PFSK-1 (cell line): ENCODE results near the gene NLRP11.

Experiments
- FOXP2 ChIP-seq: optimal IDR thresholded peaks from 2 replicates; pipeline ENCODE3; 2011; ENCODE audit warnings: borderline replicate concordance, control low read depth, inconsistent platforms; ENCODE audit not compliant: insufficient read depth; ENCODE audit errors: extremely low read length, extremely low read depth
- POLR2AphosphoS5 ChIP-seq: IDR thresholded peaks from 2 replicates; pipeline ENCODE4 v1.6.1; 2012; ENCODE audit warnings: low read depth, mild to moderate bottlenecking, control low read depth, low read length, moderate library complexity
- REST ChIP-seq, 2 experiments: IDR thresholded peaks; 2 replicates each; pipeline versions ENCODE4 v1.6.1 to v1.8.0; 2011 to 2012; ENCODE audit warnings: low read depth in 2 of 2, low read length in 2 of 2, control low read depth in 1 of 2, inconsistent platforms in 1 of 2, mild to moderate bottlenecking in 1 of 2, moderate library complexity in 1 of 2; ENCODE audit not compliant: insufficient read depth in 1 of 2
- SIN3A ChIP-seq: IDR thresholded peaks from 2 replicates; pipeline ENCODE4 v1.6.1; 2012; ENCODE audit warnings: mild to moderate bottlenecking, low read length, moderate library complexity, borderline replicate concordance; ENCODE audit not compliant: insufficient read depth
- TAF1 ChIP-seq: IDR thresholded peaks from 2 replicates; pipeline ENCODE4 v1.6.1; 2012; ENCODE audit warnings: low read length, control low read depth, borderline replicate concordance; ENCODE audit not compliant: insufficient read depth

NLRP11 gene

GRCh38 chr19:55802281-55802680 is 29.5 kb downstream of the NLRP11 start:
- TF ChIP-seq REST (IDR thresholded peaks at IDR 0.05; ENCODE audit: insufficient read depth in 1 of 2, low read depth in 2 of 2, low read length in 2 of 2), result no peak
- no peak for TF ChIP-seq FOXP2
- no peak for TF ChIP-seq POLR2AphosphoS5
- no peak for TF ChIP-seq SIN3A
- TF ChIP-seq TAF1, result no peak

DNA sequence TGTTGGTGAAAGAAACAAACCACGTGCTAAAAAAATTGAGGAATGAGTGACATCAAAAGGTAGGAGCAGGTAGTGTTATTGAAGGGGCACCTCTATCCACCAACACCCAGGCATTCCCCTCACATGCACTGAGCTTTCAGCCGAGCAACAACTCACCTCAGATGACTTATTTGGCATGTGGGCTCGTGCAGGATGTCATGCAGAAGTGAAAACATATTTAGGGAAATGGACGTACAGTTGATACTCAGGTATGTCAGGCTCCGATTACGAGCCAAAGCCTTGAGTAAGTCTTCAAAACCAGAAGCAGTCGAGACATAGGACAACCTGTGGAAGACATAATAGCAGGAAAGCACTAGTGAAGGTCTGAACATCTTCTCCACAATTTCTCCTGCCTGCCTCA is 30.4 kb downstream of the NLRP11 start:
- TF ChIP-seq REST (IDR thresholded peaks at IDR 0.05; ENCODE audit: insufficient read depth in 1 of 2, low read depth in 2 of 2, low read length in 2 of 2) (no peak), POLR2AphosphoS5 (no peak), FOXP2 (no peak), SIN3A (no peak), TAF1 (no peak)

DNA sequence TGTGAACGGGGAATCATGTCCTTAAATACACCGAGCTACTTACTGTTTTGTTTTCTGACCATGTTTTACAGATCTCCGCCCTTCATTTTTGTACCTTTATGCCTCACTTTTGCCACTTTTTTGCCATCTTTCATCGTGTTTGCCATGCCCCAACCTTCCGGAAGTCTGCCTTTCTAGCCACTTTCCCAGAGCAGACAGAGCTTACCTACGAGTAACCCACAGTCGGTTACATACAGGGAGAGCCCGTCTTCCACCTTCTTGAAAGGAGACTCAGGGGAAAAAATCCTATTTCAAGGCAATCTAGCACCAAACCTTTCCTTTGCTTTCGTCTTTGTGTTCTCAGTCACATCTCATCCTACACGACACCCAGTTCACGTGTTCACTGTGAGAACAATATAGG is 36.8 kb downstream of the NLRP11 start:
- TF ChIP-seq POLR2AphosphoS5 (no peak), REST (IDR thresholded peaks at IDR 0.05; ENCODE audit: insufficient read depth in 1 of 2, low read depth in 2 of 2, low read length in 2 of 2) (no peak), FOXP2 (no peak), TAF1 (no peak), SIN3A (no peak)

DNA sequence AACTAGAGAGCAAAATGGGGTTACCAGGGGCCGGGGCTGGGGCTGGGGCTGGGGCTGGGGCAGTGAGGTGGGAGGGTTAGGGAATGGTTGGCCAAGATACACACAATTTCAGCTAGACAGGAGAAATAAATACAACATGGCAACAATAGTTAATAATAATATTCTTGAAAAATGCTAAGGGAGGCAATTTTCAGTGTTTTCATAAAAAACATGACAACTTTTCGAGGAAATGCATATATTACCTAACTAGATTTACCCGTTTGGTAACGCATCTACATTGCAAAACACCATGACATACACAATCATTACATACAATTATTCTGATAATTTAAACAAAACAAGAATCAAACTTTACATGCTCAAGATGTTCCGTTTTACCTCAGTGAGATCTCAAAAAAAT is 50.7 kb downstream of the NLRP11 start:
- TF ChIP-seq SIN3A (no peak), REST (IDR thresholded peaks at IDR 0.05; ENCODE audit: insufficient read depth in 1 of 2, low read depth in 2 of 2, low read length in 2 of 2) (no peak), TAF1 (no peak), FOXP2 (no peak), POLR2AphosphoS5 (no peak)

DNA sequence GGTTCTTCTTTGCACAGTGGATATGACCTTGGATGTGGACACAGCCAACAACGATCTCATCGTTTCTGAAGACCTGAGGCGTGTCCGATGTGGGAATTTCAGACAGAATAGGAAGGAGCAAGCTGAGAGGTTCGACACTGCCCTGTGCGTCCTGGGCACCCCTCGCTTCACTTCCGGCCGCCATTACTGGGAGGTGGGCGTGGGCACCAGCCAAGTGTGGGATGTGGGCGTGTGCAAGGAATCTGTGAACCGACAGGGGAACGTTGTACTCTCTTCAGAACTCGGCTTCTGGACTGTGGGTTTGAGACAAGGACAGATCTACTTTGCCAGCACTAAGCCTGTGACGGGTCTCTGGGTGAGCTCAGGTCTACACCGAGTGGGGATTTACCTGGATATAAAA is 53.5 kb downstream of the NLRP11 start:
- TF ChIP-seq TAF1 (no peak), REST (IDR thresholded peaks at IDR 0.05; ENCODE audit: insufficient read depth in 1 of 2, low read depth in 2 of 2, low read length in 2 of 2) (no peak), FOXP2 (no peak), POLR2AphosphoS5 (no peak), SIN3A (no peak)
